OCI-LY3 (cell line): ENCODE results near the gene YLPM1.

Experiments used
- H2AFZ ChIP-seq: fragments of 200-600, 300-600 bp; shearing (Covaris generic); 2 replicates; pipeline ENCODE4 v1.6.0; 2014; ENCODE audit warnings: antibody characterized with exemption, low read depth, low read length
- H3K27ac ChIP-seq: fragments of 200-600, 300-600 bp; sonication (generic); 2 replicates; pipeline ENCODE4 v1.5.1; 2014; ENCODE audit warnings: mild to moderate bottlenecking, low read length, moderate library complexity, mixed read lengths
- H3K27me3 ChIP-seq: fragments of 200-600, 300-600 bp; sonication (generic); 2 replicates; pipeline ENCODE4 v1.6.1; 2014; ENCODE audit warnings: low read depth, low read length, mixed read lengths
- H3K36me3 ChIP-seq: fragments of 200-600, 300-600 bp; sonication (generic); replicated peaks from 2 replicates; pipeline ENCODE3; 2014; ENCODE audit warnings: low read depth, low read length, mixed read lengths
- H3K4me1 ChIP-seq: fragments of 300-600, 200-600 bp; sonication (generic); 2 replicates; pipeline ENCODE4 v1.6.1; 2014; ENCODE audit warnings: low read length, mixed read lengths
- H3K4me2 ChIP-seq: fragments of 200-600, 300-600 bp; sonication (generic); 2 replicates; pipeline ENCODE4 v1.6.1; 2014; ENCODE audit warnings: low read length, mixed read lengths
- H3K4me3 ChIP-seq: fragments of 300-600, 200-600 bp; sonication (generic); 2 replicates; pipeline ENCODE4 v1.5.1; 2014; ENCODE audit warnings: antibody characterized with exemption, mild to moderate bottlenecking, low read length, moderate library complexity
- H3K79me2 ChIP-seq: fragments of 300-600, 200-600 bp; shearing (Covaris generic); 2 replicates; pipeline ENCODE4 v1.6.1; 2014; ENCODE audit warnings: mild to moderate bottlenecking, low read length, mixed read lengths
- H3K9ac ChIP-seq: fragments of 300-600, 200-600 bp; shearing (Covaris generic); 2 replicates; pipeline ENCODE4 v1.6.0; 2014; ENCODE audit warnings: mild to moderate bottlenecking, low read length, moderate library complexity
- H3K9me3 ChIP-seq: fragments of 200-600, 300-600 bp; shearing (Covaris generic); 2 replicates; pipeline ENCODE4 v1.6.1; 2014; ENCODE audit warnings: low read length, mixed read lengths; ENCODE audit not compliant: insufficient read depth
- H4K20me1 ChIP-seq: fragments of 200-600, 300-600 bp; sonication (generic); 2 replicates; pipeline ENCODE4 v1.6.1; 2016; ENCODE audit warnings: low read length, mixed read lengths; ENCODE audit not compliant: insufficient read depth
- CTCF ChIP-seq: fragments of 200-600, 300-600 bp; sonication (generic); IDR thresholded peaks from 2 replicates; pipeline ENCODE4 v1.5.1; 2014; ENCODE audit warnings: antibody characterized with exemption, low read length, low read depth
- EZH2phosphoT487 ChIP-seq: fragments of 200-600 bp; shearing (Covaris generic); IDR thresholded peaks from 2 replicates; pipeline ENCODE4 v1.6.1; 2018; ENCODE audit warnings: antibody characterized with exemption, mixed run types, low read depth

Gene YLPM1

GRCh38 chr14:74800780-74801179, 37.7 kb downstream of the YLPM1 start:
- Histone ChIP-seq H4K20me1 (peaks cover 5% of the 10 kb centered on the region; the same call in 1 of the 2 replicates), H3K4me3 (no peak overlapping the region), H3K27me3 (no peaks in the 10 kb centered on the region), H3K4me1 (peaks cover 7% of the 10 kb centered on the region), H2AFZ (no peak overlapping the region), H3K4me2 (no peak overlapping the region), H3K79me2 (peaks cover 38% of the 10 kb centered on the region), H3K9me3 (no peaks in the 10 kb centered on the region), H3K27ac (no peak overlapping the region), H3K9ac (no peak overlapping the region), H3K36me3 (peaks cover 48% of the 10 kb centered on the region)
- TF ChIP-seq CTCF (no peak), EZH2phosphoT487 (no peak)

GRCh38 chr14:74801396-74801795, 38.3 kb downstream of the YLPM1 start:
- H3K27me3 ChIP-seq = no peaks in the 10 kb centered on the region
- no peak overlapping the region for H2AFZ ChIP-seq
- H4K20me1 ChIP-seq = peaks cover 5% of the 10 kb centered on the region; the same call in 1 of the 2 replicates
- H3K9me3 ChIP-seq = no peaks in the 10 kb centered on the region
- H3K36me3 ChIP-seq = peaks cover 42% of the 10 kb centered on the region
- TF ChIP-seq CTCF (no peak), EZH2phosphoT487 (no peak)
- peaks cover 3% of the 10 kb centered on the region; the same call in 1 of the 2 replicates for H3K4me1 ChIP-seq
- H3K27ac ChIP-seq = no peak overlapping the region
- peaks cover 32% of the 10 kb centered on the region for H3K79me2 ChIP-seq
- no peak overlapping the region for H3K9ac ChIP-seq
- H3K4me3 ChIP-seq = no peak overlapping the region
- no peak overlapping the region for H3K4me2 ChIP-seq

GRCh38 chr14:74804219-74804825, 41.2 kb downstream of the YLPM1 start:
- Histone ChIP-seq H3K4me3 (no peak overlapping the region), H3K27me3 (no peaks in the 10 kb centered on the region), H3K4me1 (peaks cover 3% of the 10 kb centered on the region; the same call in 1 of the 2 replicates), H4K20me1 (0 out of 2 replicates have a peak, but pooled peaks cover under 1% of the 10 kb centered on the region), H3K9ac (no peak overlapping the region), H3K79me2 (peaks cover 12% of the 10 kb centered on the region), H3K9me3 (no peaks in the 10 kb centered on the region), H2AFZ (no peak overlapping the region), H3K27ac (no peak overlapping the region), H3K4me2 (no peak overlapping the region), H3K36me3 (peaks cover 36% of the 10 kb centered on the region)
- TF ChIP-seq CTCF = no peak
- no peak for TF ChIP-seq EZH2phosphoT487

- Histone ChIP-seq H4K20me1 (no peaks in the 10 kb centered on the region), H3K79me2 (no peaks in the 10 kb centered on the region), H3K4me1 (no peaks in the 10 kb centered on the region), H3K36me3 (peaks cover 53% of the 10 kb centered on the region), H2AFZ (no peak overlapping the region), H3K4me3 (no peak overlapping the region), H3K27ac (no peak overlapping the region), H3K27me3 (no peaks in the 10 kb centered on the region), H3K4me2 (no peak overlapping the region), H3K9me3 (no peaks in the 10 kb centered on the region), H3K9ac (no peak overlapping the region)
- TF ChIP-seq EZH2phosphoT487 = no peak
- no peak for TF ChIP-seq CTCF
These were observed 44.9 kb downstream of the YLPM1 start for GRCh38 chr14:74807853-74808545.
